ENCODE data around the gene THBS3. TPM values are rescaled to one million over a fixed set of nuclear protein-coding genes. Genes with fewer than 3 reads are reported as not detected.
"Not testable (repeated sequence)": the region's sequence is repeated elsewhere in the genome, so short reads cannot be mapped to it uniquely, and the experiment has no call there.

Gene THBS3
- 19.7 and 20.6 TPM in 2 replicates for total RNA-seq

DNA sequence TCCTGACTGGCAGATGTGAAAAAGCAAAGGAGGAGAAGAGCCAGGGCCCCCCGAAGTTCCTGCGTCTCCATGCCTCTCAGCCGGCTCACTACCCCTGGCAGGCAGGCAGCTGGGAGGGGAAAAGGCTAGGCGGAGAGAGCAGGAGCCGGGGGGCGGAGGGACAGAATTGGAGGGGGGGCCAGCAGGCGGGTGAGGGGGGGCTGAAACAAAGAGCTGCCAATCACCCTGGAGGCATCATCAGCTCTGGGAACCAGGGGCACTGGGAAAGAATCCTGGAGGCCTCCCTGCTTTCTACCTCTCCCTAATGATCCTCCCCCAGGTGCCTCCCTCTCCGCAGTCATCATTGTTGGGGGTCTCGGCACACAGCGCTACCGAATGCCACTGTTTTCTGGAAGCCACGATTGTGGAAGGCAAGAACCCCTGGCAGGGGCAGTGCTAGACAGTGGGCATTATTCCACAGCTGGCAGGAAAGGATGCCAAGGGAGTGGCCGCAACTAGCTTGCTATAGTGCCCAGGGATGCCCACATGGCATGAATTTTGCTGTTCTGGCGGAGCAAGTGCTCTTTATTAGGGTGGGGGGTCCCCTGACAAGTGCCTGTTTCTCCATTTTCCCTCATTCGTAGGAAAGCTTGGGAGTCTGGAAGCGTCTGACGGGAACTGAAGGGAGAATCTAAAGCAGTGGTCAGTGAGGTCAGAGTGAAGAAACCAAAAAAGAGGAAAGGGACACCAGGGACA is at the start of gene THBS3:
Gene THBS3 (minus strand): TSS at position 92 of the 735 bp plus-strand sequence. CDS start 21 bp downstream, at position 71.
- intact Hi-C loops (cut with micrococcal nuclease) = loop anchor here (1.0 kb wide), 2 partner anchors 32 to 54 kb away; partner anchors contain the start of gene SCAMP3

DNA sequence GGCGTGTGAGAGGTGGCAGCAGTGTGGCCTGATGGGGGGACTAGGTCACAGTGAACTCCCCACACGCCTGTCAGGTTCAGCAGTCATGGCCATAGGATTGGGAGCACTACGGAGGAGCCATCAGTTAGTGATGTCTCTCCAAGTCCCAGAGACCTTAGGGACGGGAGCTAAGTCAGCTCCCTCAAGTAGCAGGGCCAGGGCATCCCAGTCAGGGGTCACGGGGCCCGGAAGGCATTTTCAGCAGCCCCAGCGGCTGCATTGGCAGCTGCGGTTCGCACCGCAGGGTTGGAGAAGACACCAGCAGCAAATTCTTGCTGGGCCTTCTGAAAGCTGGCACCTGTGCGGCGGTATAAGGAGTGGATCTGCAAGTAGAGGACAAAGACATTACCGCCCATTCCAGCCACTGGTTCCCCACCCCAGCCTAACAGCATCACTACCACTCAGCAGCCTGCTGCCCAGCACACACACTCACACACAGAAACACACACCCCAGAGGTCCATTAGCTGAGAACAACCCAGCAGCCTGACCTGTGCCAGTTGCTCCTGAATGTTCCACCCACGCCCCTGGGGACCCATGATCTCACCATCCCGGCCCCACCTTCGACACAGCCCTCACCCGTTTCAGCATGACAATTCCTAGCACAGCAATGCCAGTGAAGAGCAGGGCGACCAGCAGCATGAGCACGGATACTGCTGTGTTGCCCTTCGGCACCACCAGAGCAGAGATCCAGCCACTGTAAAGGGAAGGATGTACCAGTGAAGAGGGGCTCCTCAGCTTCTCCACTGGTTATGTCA is 48.6 kb upstream of the THBS3 start:
- intact Hi-C loops (cut with micrococcal nuclease) = no loop called here

DNA sequence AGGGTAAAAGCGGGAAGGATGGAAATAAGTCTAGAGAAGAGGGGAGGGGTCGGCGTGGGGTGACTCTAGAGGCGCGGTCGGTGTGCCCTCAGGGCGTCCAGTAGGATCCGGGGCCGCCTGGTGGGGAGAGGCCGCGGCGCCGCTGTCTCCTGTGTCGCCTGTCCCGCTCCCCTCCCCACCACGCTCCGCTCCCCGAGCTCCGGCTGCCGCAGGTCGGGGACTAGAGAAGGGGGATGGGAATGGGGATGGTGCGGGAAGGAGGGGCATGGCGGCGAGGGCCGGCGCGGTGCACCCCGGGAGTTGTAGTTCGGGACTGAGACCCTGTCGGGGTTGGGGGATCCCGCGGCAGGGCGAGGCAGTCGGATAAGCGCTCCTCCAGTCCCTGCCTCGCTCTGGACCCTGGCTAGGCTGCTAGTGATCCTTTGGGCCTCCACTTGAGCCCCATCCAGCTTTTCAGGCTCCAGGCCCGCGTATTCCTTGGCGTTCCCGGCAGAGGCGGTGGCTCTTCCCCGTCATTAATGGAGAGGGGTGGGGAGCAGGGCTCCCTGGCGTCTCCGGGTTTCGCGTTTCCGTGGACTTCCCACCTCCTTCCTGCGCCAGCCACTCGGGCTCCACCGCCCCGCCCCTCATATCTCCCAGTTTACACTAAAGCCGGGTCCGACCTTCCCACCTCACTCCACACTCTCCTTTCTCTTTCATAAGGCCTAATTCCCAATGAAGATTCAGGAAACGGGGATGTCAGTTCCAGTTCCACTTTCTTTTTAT is 47.7 kb upstream of the THBS3 start, which contains the start of gene ENTREP3:
Gene ENTREP3 (minus strand): TSS at position 241 of the 765 bp plus-strand sequence. CDS start 606 bp downstream, outside the sequence.
- intact Hi-C loops (cut with micrococcal nuclease) = loop anchor here (1.0 to 2.0 kb wide), 5 partner anchors 14 to 765 kb away; partner anchors contain the start of genes CLK2 and SSR2

DNA sequence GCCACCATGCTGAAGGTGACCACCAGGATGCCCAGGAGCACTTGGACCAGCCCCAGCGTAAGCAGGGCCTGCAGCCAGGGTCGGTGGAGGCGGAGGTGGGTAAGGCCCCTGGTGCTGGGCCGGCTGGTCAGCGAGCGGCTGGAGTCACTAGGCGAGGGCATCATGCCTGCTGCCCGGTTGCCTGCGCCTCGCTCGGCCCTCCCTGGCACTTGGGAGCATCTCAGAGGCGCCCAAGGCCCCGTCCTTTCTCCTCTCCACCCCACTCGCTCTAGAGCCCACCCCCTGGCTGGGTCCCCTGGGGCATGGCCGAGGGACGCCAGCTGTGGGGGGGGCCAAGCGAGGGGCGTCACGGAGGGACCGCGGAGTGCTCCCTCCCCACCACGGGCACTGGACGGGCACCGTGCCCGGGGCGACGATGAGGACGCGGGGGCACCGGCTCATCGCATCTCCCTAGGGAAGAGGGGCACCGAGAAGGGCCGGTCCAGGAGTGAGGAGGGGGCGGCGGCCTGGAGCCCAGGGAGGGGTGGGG is 47.1 kb upstream of the THBS3 start:
- intact Hi-C loops (cut with micrococcal nuclease) = loop anchor here (1.0 to 2.0 kb wide), 5 partner anchors 13 to 766 kb away; partner anchors contain the start of genes CLK2 and SSR2

DNA sequence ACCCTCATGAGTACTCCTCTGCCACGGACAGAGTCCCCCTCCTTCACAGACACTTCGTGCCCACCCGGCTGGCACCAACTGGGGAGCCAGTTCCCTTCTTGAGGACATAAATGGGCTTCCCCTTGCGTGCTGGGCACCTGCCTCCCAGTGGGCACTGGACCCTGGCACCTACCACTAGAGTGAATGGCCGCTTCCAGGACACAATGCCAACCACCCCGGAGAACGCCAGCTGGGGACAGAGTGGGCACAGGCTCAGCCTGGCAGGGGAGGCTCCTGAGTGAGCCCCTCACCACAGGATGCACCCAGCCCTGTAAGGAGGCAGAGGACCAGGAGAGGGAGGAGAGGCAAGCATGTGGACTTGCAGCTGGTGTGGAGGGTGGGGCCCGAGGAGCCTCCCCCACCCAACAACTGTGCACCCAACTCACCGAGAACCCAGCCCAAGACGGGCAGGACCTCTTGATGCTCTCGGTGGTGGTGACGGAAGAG is 46.6 kb upstream of the THBS3 start:
- intact Hi-C loops (cut with micrococcal nuclease) = loop anchor here (2.0 kb wide), 1 partner anchor 767 kb away; the partner anchor contains the start of gene SSR2

DNA sequence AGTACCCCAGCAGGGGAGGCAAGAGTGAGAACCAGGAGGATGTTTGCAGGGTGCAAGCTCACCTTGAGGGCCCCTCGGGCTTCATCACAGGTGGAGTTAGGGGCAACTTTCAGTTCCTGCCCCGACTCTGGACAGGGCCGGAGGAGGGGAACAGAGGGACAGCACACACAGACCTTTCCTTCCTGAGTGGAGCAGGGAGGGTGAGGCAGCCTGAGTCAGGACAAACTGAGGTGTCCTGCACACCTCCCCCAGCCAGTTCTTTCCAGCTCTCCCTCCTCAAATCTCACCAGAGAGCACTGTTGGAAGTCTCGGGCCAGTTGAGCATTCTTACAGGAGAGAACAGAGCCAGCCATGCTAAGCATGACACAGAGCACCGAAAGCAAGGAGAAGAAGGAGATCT is 46.1 kb upstream of the THBS3 start:
- intact Hi-C loops (cut with micrococcal nuclease) = loop anchor here (2.0 kb wide), 1 partner anchor 767 kb away; the partner anchor contains the start of gene SSR2

DNA sequence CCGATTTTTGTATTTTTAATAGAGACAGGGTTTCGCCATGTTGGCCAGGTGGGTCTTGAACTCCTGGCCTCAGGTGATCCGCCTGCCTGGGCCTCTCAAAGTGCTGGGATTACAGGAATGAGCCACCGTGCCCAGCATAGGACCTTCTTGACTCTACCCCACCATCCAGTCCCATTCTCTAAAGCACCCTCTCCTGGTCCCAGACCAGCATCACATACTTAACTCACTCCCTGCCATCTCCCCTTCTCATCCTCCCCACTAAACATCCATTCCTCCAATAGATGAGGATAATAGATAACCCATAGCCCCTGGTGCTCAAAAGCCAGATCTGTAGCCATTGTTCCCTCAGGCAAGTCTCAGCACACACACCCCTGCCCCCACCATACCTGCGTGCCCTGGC is 45.5 kb upstream of the THBS3 start:
- intact Hi-C loops (cut with micrococcal nuclease) = no loop called here

DNA sequence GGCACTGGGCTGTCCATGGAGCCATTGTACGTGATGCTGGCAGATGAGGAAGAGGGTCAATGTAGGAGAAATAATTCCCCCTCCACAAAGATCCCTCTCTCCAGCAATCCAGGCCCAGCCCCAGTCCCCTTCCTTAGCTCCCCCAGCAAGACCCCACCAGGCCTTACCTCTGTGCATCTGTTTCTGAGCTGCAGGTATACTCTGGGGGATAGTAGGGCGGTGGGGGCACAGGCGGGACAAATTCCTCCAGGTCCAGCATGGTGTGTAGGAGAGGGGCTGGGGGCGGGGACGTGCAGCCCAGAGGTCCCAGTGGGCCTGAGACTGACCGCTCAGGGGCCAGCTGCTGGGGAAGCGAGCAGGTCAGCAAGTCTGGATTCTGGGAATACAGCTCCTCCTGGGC is 43.9 kb upstream of the THBS3 start:
- intact Hi-C loops (cut with micrococcal nuclease) = no loop called here

DNA sequence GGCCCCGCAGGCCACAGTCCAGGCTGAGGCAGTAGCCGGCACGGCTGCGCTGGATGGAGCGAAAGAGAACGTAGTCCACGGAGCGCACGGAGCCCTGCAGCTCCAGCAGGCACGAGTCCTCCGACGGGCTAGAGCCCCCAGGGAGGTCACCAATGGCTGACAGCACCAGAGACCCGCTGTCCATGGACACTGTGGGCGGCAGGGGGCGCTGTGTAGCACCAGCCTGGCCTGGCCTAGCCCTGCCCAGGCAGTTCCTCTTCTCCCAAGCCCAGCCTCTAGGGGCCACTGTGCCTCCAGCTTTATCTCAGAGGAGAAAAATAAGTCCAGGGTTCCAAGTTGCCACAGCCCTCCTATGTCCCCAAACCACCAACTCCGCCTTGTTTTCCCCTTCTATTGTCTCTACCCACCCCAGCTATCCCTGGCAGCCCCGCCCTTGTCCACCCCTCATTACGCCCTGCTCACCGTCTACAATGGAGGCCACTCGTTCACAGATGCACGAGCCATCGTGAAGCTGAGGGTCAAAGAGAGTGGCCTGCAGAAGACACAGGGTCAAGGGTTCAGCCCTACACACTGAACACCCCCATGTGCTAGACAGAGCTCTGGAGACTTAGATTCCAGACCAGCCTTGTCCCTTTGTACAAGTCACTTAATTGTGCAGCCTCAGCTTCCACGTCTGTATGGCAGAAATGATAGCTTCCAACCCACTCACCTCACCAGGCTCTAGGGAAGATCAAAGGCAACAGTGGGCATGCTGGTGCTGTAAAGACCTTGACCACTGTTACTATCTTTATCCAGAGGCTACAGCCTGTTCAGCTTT is 43.1 kb upstream of the THBS3 start:
- intact Hi-C loops (cut with micrococcal nuclease) = loop anchor here (1.0 kb wide), 5 partner anchors 57 to 494 kb away; partner anchors contain the start of gene FDPS

DNA sequence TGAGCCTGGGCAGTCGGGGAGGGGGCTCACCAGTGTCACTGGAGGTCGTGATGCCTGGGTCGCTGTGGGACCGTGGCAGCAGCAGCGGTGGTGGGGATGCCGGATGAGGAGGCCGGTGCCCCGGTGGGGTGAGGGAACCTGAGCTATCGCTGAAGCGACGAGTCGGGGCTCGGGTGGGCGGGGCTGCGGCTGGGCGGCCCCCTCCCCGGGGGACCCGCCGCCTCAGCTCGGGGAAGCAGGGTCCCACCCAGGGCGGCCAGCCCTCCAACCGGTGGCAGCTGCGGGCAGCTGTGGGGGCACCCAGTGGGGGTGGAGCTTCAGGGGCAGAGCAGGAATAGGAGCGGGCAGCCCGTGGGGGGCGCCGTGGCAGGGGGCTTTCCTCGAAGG is 42.5 kb upstream of the THBS3 start:
- intact Hi-C loops (cut with micrococcal nuclease) = loop anchor here (1.0 kb wide), 5 partner anchors 58 to 495 kb away; partner anchors contain the start of gene FDPS

DNA sequence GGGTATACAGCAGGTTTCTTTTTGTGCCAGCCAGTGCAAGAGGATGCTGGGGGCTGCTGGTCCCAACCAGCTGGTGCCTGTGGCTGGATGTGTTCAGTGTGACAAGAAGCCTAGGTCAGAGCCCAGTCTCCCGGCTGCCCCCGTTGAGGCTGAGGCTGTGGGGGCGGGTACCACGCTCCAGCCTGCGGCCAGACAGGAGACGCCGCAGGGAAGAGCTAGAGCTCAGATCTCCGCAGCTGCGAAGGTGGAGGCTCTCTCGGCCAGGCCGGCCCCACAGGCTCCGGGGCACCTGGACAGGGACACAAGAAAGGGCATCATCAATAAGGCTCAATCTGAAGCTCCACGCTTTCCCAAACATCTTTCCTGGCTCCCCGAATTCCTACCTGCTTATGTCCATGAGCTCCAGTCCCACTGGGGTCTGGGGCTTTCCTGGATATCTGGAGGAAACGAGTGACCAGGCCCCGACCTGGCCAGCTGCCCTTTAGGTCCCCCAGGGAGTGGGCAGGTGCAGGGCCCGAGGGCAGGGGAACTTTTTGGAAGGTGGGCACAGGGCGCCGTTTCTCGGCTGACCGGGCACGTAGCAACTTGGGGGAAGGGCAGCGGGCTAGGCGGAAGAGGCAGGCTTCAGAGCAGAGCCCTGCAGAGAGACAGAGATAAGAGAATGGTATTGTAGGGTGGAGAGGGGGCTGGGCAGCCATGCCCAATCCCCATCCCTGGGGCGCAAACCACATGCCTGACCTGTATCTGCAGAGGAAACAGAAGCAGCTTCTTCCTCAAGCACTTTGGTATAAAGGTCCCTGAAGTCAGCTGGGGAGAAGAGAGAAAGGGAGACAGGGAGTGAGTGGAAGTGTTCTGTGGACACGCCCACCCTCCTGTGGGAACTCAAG is 40.2 kb upstream of the THBS3 start:
- intact Hi-C loops (cut with micrococcal nuclease) = no loop called here

DNA sequence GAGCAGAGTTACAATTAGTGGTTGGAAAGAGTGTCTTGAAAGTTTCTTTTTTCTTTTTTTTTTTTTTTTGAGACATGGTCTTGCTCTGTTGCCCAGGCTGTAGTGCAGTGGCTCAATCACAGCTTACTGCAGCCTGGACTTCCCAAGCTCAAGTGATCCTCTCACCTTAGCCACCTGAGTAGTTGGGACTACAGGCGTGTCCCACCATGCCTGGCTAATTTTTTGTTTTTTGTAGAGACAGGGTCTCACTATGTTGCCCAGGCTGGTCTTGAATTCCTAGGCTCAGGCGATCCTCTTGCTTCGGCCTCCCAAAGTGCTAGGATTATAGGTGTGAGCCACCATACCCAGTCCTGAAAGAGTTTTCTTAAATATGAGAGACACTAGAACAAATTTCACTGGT is 39.1 kb upstream of the THBS3 start:
- intact Hi-C loops (cut with micrococcal nuclease) = not testable (repeated sequence)

DNA sequence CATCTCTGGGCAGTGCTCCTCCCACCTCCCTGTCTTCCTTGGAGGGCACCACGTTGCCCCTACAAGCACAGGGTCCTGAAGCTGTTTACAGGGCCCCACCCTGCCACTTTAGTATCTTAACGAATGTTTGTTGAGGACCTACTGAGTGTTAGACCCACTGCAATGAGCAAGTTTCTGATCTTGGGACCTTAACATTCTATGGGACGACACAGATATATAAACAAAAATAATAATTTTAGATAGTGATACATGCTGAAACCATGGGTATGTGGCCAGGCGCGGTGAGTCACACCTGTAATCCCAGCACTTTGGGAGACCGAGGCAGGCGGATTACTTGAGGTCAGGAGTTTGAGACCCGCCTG is 37.4 kb upstream of the THBS3 start:
- intact Hi-C loops (cut with micrococcal nuclease) = no loop called here

DNA sequence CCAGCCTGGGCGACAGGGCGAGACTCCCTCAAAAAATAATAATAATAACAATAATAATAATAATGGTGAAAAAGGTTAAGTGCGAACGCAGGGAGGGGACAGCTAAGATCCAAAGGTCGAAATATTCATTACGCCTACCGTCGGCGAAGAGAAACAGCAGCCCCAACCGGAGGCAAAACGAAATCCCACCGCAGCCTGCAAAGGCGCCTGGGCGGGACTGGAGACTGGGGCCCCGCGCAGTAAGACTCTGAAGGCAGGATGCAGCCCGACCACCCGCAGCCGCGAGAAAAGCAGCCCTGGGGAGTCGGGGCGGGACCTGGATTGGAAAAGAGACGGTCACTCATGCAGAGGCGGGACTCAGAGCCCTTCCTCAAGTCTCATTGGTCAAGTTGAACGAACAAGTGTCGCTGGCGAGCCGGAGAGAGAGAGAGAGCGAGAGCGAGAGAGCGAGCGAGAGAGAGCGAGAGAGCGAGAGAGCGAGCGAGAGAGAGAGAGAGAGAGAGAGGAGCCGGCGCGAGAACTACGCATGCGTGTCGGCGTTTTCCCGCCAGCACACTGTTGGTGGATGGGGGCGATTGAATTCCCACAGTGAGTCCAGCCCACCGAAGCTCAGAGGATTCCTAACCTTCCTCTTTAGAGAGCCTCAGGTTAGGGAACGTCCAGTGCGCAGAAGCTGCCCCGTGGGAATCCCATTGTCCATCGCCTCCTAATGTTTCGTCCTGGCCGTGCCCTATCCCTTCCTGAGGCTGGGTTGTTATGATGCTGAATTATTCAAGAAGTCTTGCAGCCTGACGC is 36.9 kb upstream of the THBS3 start:
- intact Hi-C loops (cut with micrococcal nuclease) = loop anchor here (1.0 to 5.0 kb wide), 6 partner anchors 18 to 808 kb away; partner anchors contain the start of genes CLK2, LAMTOR2, SCAMP3 and UBQLN4

DNA sequence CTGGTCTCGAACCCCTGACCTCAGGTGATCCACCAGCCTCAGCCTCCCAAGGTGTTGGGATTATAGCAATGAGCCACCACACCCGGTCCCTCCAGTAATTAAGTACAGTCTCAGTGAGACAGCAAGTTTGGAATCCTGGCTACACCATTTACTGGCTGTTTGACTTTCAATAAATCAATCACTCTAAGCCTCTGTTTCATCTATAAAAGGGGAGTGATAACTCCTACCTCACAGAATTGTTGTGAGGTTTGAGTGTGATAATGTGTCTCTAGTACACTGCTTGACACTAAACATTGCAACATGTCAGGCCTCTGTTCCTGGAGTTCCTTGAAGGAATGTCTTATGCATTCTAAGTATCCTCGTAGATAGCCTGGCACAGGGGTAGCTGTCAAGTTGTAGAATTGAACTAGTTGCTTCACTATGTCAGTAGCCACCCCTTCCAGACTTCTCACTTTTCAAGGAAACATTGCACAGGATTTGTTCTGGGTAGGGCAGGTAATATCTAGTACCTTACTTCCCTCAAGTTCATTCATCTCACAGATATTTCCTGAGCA is 35.2 kb upstream of the THBS3 start:
- intact Hi-C loops (cut with micrococcal nuclease) = loop anchor here (5.0 kb wide), 1 partner anchor 809 kb away; the partner anchor contains the start of genes LAMTOR2 and UBQLN4

DNA sequence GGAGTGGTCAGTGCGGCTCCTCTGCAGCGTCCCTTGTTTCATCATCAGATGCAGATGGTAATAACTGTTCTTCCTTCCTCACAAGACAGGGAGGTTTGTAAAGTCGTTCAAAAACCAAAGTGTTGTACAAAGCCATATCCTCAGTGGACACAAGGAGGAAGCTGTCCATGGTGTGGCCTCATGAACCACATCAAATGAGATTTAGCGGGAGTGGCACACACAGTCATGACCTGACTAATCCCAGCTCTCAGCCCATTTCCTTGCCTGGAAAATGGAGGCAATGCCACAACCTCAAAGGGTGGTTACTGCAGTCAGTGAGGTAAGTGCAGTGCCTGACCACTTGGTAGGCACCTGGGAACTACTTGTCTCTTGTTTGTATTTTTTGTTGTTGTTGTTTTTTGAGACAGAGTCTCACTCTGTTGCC is 34.2 kb upstream of the THBS3 start:
- intact Hi-C loops (cut with micrococcal nuclease) = loop anchor here (1.0 to 5.0 kb wide), 5 partner anchors 13 to 810 kb away; partner anchors contain the start of genes ENTREP3, LAMTOR2 and UBQLN4

DNA sequence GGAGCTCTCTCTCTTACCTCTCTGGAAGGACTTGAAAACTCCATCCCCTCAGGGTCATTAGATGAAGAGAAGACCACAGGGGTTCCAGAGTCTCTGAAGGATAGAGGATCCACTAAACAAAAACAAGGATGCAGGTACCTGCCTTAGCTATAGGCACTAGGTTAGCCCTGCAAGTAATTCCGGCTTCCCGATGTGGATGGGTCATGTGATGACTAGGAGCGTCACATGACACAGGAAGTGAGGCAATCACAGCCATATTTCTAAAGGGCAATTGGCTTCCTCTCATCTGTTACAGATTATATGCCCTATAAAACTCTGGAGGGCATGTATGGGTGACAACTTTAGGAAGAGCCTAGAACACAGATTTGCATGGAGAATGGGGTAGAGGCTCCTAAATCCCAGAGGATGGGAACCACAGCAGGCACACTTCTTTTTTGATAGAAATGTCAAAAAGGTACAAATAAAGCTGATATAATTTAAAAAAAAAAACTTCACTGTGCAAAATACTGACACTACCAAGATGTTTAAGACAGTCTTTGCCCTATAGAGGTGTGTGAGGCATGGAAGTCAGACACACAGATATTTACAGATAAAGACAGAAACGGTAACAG is 33.5 kb upstream of the THBS3 start:
- intact Hi-C loops (cut with micrococcal nuclease) = loop anchor here (1.0 to 5.0 kb wide), 5 partner anchors 14 to 811 kb away; partner anchors contain the start of genes ENTREP3, LAMTOR2 and UBQLN4

All from T-helper 1 cell treated with Interleukin-12 subunit alpha and Interleukin-12 subunit beta and Interleukin-4 antibody, amounts not matched to agents 30 ng/mL and 1 ng/mL, for 36 hours (primary cell).